Activated CD4-positive, alpha-beta T cell treated with anti-CD3 and anti-CD28 coated beads, Interleukin-2, amount 50 U/mL, for 48 hours (primary cell): ENCODE measurements around the gene FADS2.
A peak's percentile ranks its signal among the peaks of the same experiment; 100 is the strongest.

Source experiments
- DNase-seq, 2 experiments: peaks; one replicate each; pipeline ENCODE4 v3.0.0-alpha.2; 2020

The FADS2 gene

GRCh38 chr11:61826930-61827570 lies 1.1 kb upstream of the FADS2 start:
- DNase-seq: no peak

GRCh38 chr11:61828379-61828628 lies 204 bp downstream of the FADS2 start:
- DNase-seq: no peak

GRCh38 chr11:61828629-61829407 lies 718 bp downstream of the FADS2 start:
- DNase-seq: peak; percentile 29 to 36

- DNase-seq: no peak
Measured at GRCh38 chr11:61829806-61830205, 1.7 kb downstream of the FADS2 start.

GRCh38 chr11:61830237-61831105 lies 2.4 kb downstream of the FADS2 start:
- DNase-seq: no peak

- DNase-seq: no peak
Measured at GRCh38 chr11:61832207-61832606, 4.1 kb downstream of the FADS2 start.

GRCh38 chr11:61832754-61833153 lies 4.7 kb downstream of the FADS2 start:
- DNase-seq: no peak

- no peak for DNase-seq
Measured at GRCh38 chr11:61833471-61833870, 5.4 kb downstream of the FADS2 start.

DNA sequence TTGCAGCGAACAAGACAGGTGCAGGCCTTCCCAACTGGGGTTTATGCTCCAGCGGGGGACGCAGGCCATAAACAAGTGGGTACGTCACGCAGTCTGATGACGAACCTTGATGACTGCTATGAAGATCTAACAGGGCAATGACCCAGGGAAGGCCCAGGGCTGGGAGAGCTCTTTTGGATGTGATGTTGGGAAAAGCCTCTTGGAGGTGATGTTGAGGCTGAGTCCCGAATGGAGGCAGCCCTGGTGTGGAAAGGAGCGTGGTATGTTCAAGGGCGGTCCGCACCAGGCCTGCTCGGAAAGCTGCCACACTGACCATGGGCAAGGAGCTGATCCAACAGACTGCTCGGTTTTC lies 5.8 kb downstream of the FADS2 start:
- DNase-seq: no peak

DNA sequence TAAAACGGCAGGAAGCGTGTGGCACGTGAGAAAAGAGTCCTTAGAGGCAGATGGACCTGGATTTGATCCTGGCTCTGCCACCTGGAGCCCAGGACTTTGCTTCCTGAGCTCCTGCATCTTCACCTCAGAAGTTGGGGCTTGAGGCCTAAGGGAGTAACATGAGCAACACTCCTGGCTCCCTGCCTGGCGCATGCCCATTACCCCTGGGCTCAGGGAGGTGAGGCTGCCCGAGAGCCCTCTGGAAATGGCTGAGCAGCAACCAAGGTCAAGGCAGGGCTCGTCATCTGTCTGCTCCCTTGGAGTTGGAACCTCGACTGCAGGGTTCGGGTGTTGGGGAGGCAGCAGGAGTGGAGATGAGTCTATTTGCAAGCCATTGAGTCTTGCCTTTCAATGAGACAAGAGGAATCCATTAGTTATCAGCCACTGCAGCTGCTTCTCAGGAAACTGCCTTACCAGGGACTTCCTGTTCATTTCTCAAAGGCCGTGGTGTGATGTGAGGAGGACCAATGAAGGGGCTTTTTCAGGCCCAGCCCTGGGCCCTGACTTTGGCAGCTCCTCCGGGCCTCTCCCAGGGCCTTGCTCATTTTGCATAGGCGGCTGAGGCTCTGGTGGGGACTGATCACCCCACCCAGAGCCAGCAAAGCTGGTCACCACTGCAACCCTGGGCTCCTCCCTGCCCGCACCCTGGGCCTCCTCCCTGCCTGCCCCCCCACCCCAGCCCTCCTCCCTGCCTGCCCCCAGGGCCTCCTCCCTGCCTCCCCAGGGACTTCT lies 6.4 kb downstream of the FADS2 start:
- DNase-seq: peak; percentile 29 to 33

DNA sequence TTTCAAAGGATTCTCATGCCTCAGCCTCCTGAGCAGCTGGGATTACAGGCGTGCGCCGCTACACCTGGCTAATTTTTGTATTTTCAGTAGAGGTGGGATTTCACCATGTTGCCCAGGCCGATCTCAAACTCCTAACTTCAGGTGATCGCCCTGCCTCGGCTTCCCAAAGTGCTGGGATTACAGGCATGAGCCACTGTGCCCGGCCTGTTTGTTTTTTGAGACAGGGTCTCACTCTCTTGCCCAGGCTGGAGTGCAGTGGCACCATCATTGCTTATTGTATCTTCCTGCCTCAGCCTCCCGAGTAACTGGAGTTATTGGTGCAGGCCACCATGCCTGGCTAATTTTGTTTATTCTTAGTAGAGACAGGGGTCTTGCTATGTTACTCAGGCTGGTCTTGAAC lies 8.1 kb downstream of the FADS2 start:
- DNase-seq: no peak

DNA sequence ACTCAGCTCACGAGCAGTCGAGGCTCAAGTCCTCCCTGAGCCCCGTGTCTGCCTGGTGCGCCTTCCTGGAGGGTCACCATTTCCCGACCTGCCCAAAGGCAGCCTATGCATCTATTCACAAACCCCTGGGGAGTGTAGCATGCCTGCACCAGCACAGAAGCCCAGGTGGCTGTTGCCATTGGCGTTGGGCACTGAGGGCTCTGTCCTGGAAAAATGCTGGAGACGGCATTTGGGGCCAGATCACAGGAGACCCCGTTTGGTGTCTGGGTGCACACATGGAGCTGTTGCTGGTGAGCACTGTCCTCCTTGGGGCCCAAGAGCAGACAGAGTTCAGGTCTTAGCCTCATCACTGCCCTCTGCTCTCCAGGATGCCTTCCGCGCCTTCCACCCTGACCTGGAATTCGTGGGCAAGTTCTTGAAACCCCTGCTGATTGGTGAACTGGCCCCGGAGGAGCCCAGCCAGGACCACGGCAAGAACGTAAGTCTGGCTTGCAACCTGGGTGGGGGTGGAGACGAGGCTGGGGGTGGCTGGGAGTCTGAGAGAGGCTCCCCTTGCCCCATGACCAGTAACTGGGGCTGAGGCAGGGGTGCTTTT lies 9.4 kb downstream of the FADS2 start:
- DNase-seq: no peak

GRCh38 chr11:61838501-61838900 lies 10.4 kb downstream of the FADS2 start:
- no peak for DNase-seq

DNA sequence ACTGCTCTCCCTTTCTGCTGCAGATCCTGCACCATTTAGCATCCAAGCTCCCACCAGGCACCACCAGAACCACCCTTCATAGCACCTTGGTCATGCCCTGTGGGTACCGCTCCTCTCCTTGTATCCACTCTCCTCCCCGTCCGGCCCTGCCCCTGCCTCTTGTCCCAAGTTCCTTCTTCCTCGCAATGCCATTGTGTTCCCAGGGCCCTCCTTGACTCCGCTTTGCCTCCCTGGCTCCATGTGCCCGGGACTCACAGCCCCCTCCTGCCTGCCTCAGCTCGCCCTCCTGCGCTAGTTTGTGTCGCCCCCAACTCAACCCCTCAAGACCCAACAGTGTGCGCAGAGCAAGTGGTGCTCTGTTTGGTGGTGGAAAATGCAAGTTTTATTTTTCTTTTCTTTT lies 10.8 kb downstream of the FADS2 start:
- DNase-seq: no peak

GRCh38 chr11:61839742-61840141 lies 11.6 kb downstream of the FADS2 start:
- no peak for DNase-seq

- DNase-seq: no peak
Measured at GRCh38 chr11:61840371-61840770, 12.3 kb downstream of the FADS2 start.

- DNase-seq: no peak
Measured at GRCh38 chr11:61841636-61842527, 13.8 kb downstream of the FADS2 start.

DNA sequence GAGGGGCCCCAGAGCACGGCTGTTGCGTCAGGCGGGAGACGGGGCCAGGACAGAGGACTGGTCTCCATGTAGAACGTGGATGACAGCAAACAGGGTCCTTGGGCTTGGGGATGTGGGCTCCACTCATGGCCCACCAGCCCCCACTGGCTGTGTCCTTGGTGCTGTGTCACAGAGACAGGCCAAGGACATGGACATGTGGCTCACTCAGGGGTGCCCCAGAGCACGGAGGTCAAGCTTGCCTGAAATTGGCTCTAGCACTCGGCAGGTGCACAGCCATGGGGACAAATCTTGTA lies 14.4 kb downstream of the FADS2 start:
- DNase-seq: no peak

- no peak for DNase-seq
Measured at GRCh38 chr11:61844909-61845565, 16.9 kb downstream of the FADS2 start.

- DNase-seq: no peak
Measured at GRCh38 chr11:61846362-61847020, 18.4 kb downstream of the FADS2 start.
